HG03575 (cell line): ENCODE measurements around the gene VASP.

Source experiments
- ATAC-seq: cut with Tn5 transposase; IDR thresholded peaks from one replicate; pipeline ENCODE4 v1.9.1; 2021; ENCODE audit not compliant: unreplicated experiment, insufficient number of reproducible peaks, low FRiP score; ENCODE audit errors: extremely low read depth

VASP gene

DNA sequence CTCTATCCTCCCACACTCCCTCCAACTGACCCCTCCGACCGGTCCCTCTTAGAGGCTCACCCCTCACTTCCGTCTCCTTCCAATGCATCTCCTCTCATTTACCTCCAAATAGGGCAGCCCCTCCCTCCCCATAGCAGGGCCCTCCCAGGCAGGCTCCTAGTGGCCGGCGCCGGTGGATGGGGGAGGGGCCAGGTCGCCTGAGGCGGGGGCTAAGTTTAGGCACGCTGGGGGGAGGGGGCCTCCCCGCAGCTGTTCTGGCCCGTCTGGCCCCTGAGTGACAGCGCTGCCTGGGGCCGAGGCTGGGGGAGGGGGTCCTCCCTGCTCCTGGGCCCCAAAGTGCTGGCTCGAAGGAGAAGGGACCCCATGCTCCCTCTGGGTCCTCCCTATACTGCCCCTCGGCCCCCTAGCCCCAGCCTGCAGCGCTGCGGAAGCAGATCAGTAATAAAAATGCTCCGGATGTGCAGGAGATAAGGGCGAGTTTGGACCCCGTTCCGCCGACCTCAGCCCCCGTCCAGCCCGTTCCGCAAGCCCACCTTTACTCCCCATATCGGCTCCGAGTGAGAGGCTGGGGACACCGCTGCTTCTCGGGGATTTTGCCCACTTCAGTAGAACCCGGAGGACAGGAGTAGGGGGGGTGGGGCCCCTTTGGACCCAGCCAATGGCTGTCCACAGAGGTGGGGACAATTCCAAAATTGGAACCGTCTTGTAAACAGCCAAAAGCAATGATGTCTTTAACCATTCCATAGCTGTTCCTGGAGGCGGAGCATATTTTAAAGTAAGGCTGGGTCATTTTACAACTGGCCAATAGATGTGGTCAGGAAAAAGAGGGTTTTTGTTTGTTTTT, 14.4 kb upstream of the VASP start:
- no peak for ATAC-seq

DNA sequence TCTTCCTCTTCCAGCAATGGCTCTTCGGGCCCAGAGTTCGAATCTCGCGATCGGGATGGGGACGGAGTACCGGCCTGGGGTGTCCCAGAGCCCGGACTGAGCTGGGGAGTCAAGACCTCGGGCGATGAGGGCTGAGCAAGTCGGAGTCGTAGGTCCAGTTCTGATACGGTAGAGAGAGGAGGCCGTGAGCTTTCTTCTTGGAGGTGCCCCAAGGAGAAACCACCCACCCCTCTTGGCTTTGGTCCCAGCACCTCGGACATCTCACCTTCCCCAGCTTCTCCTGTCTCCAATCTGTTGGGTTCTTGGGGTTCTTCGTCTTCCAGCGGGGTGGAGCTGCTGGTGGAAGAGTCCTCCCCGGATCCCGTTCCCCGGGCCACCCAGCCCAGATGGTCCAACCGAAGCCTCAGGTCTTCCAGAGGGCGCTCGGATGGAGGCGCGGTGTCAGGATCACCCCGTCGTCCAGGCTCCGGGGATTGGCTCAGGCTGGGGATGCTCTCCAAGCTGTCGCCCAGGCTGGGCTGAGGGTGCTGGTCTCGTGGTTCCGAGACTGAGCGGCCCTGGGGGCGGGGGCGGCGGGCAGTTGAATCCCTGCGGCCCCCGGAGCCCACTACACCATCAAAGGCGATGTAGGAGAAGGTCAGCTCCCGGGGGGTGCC, 12.9 kb upstream of the VASP start:
- no peak for ATAC-seq

- no peak for ATAC-seq
Observed at GRCh38 chr19:45495178-45495577, 12.1 kb upstream of the VASP start.

GRCh38 chr19:45496349-45496953, 10.8 kb upstream of the VASP start:
- no peak for ATAC-seq

DNA sequence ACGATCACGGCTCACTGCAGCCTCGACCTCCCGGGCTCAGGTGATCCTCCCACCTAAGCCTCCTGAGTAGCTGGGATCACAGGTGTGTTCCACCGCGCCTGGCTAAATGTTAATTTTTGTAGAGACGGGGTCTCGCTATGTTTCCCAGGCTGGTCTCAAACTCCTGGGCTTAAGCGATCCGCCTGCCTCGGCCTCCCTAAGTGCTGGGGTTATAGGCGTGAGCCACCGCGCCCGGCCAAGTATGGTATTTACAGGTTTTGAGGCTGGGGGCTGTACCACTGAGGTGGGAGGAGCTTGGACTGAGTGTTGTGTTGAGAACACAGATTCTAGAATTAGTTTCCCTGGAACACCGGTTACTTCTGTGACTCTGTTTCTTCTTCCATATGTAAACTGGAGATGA, 9.5 kb upstream of the VASP start:
- ATAC-seq: no peak

DNA sequence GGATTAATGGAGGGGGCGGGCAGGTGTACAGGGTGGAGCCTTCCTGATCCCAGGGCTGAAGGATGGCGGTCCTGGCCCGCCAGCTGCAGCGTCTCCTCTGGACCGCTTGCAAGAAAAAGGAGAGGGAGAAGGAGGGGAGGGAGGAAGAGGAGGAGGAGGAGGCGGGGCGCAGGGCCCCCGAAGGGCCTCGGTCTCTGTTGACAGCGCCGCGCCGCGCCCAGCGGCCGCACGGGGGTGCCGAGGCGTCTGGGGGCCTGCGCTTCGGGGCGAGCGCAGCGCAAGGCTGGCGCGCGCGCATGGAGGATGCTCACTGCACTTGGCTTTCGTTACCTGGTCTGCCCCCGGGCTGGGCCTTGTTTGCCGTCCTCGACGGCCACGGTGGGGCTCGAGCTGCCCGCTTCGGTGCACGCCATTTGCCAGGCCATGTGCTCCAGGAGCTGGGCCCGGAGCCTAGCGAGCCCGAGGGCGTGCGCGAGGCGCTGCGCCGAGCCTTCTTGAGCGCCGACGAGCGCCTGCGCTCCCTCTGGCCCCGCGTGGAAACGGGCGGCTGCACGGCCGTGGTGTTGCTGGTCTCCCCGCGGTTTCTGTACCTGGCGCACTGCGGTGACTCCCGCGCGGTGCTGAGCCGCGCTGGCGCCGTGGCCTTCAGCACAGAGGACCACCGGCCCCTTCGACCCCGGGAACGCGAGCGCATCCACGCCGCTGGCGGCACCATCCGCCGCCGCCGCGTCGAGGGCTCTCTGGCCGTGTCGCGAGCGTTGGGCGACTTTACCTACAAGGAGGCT, 8.7 kb upstream of the VASP start, which contains the start of gene PPM1N:
Gene PPM1N, plus strand, starts transcription at position 33 of the 785 bp plus-strand sequence. Its CDS starts 30 bp downstream, at position 63.
- no peak for ATAC-seq

DNA sequence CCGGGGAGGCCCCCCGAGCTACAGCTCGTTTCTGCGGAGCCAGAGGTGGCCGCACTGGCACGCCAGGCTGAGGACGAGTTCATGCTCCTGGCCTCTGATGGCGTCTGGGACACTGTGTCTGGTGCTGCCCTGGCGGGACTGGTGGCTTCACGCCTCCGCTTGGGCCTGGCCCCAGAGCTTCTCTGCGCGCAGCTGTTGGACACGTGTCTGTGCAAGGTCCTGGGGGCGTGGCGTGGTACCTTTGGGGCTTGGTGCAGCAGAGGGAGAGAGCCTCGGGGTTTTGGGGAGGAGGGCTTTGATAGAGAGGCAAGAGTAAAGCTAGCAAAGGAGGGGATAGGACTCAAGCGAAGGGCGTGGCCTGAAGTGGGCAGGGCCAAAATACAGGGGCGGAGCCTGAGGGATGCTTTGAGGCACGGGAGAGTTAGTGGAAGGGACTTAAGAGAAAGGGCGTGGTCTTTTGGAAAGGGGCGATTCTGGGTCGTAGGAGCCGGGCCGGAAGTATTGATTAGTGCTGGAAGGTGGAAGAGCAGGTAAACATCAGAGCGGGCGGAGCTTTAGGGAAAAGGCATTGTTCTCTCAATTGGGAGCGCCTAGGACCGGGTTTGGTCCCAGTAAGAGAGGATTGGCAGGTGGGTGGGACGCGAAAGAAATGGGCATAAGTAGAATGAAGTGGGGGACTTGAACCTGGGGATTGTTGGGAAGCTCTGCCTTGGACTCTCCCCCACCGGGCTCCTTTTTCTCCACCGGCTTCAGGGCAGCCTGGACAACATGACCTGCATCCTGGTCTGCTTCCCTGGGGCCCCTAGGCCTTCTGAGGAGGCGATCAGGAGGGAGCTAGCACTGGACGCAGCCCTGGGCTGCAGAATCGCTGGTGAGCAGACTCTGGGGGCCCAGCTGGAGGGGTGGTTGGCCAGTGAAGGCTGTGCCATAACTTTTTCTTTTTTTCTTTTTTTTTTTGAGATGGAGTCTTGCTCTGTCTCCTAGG, 7.8 kb upstream of the VASP start:
- no peak for ATAC-seq

- no peak for ATAC-seq
Observed at GRCh38 chr19:45500918-45501729, 6.2 kb upstream of the VASP start.

GRCh38 chr19:45501730-45502014, 5.6 kb upstream of the VASP start:
- no peak for ATAC-seq

GRCh38 chr19:45502111-45502510, 5.2 kb upstream of the VASP start:
- ATAC-seq: no peak

DNA sequence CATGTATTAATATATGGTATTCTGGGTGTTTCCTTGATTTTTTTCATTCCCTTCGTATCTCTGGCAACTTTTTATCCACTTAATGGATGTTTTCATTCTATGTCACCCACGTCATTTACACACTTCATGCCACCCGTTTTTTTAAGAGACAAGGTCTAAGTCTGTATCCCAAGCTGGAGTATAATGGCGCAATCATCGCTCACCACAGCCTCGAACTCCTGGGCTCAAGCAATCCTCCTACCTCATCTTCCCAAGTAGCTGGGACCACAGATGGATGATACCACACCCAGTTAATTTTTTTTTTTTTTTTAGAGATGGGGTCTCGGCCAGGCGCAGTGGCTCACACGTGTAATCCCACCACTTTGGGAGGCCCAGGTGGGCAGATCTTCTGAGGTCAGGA, 3.4 kb upstream of the VASP start:
- ATAC-seq: no peak

GRCh38 chr19:45505151-45505995, 1.9 kb upstream of the VASP start:
- ATAC-seq: no peak

- ATAC-seq: no peak
Observed at GRCh38 chr19:45505996-45506245, 1.4 kb upstream of the VASP start.

GRCh38 chr19:45506246-45506988, 862 bp upstream of the VASP start:
- ATAC-seq: peak; percentile 34

DNA sequence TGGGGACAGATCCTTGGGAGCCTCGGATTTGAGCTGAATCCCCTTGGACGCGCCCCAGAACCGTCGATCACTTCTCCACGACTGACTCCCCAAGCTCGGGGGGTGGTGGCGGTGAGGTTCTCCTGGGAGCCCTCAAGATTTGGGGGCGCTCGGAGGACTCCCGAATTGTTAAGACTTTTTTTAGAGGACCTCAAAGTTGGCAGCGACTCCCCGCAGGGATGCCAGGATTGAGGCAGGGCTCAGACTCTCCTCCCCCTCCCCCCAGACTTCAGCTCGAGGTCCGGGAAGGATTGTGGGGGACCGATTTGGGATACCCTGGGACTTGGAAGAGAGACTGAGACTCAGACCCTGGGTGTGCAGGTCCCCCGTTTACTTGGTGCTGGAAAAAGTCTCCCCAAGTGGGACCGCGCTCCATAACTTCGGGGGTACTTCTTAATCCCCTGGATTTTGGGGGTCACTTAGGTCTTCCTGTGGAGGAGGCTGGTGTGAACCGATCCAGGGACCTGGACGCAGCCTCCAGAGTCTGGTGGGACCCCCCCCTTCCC, 665 bp downstream of the VASP start:
- no peak for ATAC-seq

- ATAC-seq: no peak
Observed at GRCh38 chr19:45508417-45508860, 1.2 kb downstream of the VASP start.
